Mammary epithelial cell (primary cell): ENCODE data around the gene PIK3CA.

Source experiments
- CTCF ChIP-seq, 2 donors: IDR thresholded peaks in 1 of 2; conservative IDR thresholded peaks in 1 of 2; 2 replicates each; pipeline ENCODE4 v1.5.1; 2011 to 2012; ENCODE audit warnings: inconsistent platforms in 2 of 2, low read length in 2 of 2, mild to moderate bottlenecking in 2 of 2, control low read depth in 1 of 2, low read depth in 1 of 2; ENCODE audit not compliant: insufficient read depth in 1 of 2; ENCODE audit errors: extremely low read depth in 1 of 2
- EZH2 ChIP-seq: IDR thresholded peaks from 2 replicates; pipeline ENCODE4 v1.6.1; 2012; ENCODE audit warnings: low read length, inconsistent platforms, borderline replicate concordance

GRCh38 chr3:179156170-179156569, 8.0 kb downstream of the PIK3CA start:
- TF ChIP-seq CTCF (conservative IDR thresholded peaks at IDR 0.05 in 1 of 2, IDR thresholded peaks at IDR 0.05 in 1 of 2; ENCODE audit: extremely low read depth in 1 of 2, insufficient read depth in 1 of 2, low read depth in 1 of 2, low read length in 2 of 2) (no peak), EZH2 (no peak)
